AG09309 (cell line): ENCODE results near the gene CD81.

Experiments used
- DNase-seq: peaks from one replicate; pipeline ENCODE4 v3.0.0-alpha.2; 2010; ENCODE audit warnings: low read depth
- H3K4me3 ChIP-seq: 2 replicates; pipeline ENCODE4 v1.5.1; 2011; ENCODE audit warnings: mild to moderate bottlenecking, low read depth, low read length, moderate library complexity; ENCODE audit not compliant: control insufficient read depth
- TF ChIP-seq, protein P1 (sequence below): IDR thresholded peaks from 2 replicates; pipeline ENCODE4 v1.5.1; 2011; ENCODE audit warnings: mild to moderate bottlenecking, low read depth, low read length, inconsistent platforms; ENCODE audit not compliant: insufficient read depth, control insufficient read depth; ENCODE audit errors: missing control alignments

The CD81 gene

DNA sequence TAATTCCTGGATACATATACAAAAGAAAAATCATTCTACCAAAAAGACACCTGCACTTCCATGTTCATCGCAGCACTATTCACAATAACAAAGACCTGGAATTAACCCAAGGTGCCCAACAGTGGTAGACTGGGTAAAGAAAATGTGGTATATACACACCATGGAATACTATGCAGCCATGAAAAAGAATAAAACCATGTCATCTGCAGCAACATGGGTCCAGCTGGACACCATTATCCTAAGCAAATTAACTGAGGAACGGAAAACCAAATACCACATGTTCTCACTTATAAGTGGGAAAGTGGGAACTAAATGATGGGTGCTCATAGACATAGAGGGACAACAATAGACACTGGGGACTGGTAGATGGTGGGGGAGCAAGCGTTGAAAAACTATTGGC lies 62.7 kb downstream of the CD81 start:
- no peak overlapping the region for H3K4me3 ChIP-seq
- DNase-seq, result no peak
- TF ChIP-seq, protein P1, sequence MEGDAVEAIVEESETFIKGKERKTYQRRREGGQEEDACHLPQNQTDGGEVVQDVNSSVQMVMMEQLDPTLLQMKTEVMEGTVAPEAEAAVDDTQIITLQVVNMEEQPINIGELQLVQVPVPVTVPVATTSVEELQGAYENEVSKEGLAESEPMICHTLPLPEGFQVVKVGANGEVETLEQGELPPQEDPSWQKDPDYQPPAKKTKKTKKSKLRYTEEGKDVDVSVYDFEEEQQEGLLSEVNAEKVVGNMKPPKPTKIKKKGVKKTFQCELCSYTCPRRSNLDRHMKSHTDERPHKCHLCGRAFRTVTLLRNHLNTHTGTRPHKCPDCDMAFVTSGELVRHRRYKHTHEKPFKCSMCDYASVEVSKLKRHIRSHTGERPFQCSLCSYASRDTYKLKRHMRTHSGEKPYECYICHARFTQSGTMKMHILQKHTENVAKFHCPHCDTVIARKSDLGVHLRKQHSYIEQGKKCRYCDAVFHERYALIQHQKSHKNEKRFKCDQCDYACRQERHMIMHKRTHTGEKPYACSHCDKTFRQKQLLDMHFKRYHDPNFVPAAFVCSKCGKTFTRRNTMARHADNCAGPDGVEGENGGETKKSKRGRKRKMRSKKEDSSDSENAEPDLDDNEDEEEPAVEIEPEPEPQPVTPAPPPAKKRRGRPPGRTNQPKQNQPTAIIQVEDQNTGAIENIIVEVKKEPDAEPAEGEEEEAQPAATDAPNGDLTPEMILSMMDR, result no peak

DNA sequence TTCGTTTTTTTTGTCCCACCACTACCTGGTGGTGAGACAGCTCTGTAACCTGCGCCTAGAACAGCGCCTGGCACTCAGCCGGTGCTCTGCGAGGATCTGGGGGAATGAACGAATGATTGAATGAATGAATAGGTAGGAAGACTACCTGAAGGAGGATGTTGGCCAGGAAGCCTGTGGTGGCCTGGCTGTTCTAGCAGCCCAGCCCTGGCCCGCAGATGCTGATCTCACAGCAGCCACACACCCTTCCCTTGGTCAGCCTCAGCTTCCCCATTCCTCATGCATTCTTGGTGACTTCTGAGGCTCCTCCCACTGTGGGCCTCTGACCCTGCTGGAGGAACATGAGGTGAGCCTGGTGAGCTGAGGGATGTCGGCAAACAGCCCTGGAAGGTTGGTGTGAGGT lies 63.5 kb downstream of the CD81 start:
- TF ChIP-seq, protein P1, result no peak
- no peak for DNase-seq
- no peak overlapping the region for H3K4me3 ChIP-seq

DNA sequence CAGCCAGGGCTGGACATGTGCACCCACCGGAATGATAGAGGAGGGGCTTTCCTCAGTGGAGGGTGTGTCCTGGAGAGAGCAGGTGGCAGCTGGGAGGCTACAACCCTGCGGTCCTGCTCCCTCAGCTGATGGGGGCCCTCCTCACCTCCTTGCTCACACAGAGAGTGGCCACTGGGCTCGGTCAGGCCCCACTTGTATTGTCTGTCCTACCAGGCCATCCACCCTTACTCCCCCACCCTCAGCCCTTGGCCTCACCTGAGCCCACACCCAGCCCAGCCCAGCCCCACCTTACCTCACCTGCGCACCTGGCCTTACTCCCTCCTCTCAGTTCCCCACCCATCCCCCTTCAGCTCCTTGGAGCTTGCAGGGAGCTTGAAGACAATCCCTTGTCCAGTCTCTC lies 64.1 kb downstream of the CD81 start:
- no peak overlapping the region for H3K4me3 ChIP-seq
- TF ChIP-seq, protein P1, result no peak
- DNase-seq, result no peak

DNA sequence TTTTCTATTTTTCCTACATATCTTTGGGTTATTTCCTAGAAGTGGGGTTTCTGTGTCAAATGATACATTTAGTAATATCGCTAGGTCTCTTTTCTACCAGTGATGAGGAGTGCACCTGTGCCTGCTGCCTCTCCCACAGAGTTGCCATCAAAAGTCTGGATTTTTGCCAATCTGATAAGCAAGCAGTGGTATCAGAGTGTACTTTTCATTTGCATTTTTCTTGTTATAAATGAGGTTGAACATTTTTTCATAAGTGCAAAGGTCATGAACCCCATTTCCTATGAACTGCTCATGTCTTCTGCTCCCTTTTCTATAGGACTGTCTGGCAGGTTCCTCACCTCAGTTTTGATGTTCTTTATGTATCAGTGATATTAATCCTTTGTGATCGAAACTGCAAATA lies 65.5 kb downstream of the CD81 start:
- DNase-seq, result no peak
- TF ChIP-seq, protein P1, result no peak
- no peak overlapping the region for H3K4me3 ChIP-seq

DNA sequence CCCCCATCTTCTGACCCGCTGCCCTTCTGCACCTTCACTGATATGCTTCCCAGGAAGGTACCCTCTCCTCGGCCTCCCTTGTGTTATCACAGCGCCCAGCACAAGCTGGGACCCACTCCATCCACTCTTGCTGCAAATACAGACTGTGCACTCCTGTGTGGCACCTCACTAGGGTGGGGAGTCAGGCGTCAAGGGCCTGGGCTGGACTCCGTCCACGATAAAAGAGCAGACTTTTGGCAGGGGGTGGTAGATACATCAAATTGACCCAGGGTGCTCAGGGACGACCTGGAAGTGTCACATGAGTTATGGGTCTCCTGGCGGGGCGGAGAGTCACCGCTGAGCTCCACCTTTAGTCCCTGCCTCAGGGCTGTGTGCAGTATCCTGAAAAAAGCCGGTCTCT lies 66.3 kb downstream of the CD81 start:
- no peak overlapping the region for H3K4me3 ChIP-seq
- DNase-seq, result no peak
- TF ChIP-seq, protein P1, result no peak

DNA sequence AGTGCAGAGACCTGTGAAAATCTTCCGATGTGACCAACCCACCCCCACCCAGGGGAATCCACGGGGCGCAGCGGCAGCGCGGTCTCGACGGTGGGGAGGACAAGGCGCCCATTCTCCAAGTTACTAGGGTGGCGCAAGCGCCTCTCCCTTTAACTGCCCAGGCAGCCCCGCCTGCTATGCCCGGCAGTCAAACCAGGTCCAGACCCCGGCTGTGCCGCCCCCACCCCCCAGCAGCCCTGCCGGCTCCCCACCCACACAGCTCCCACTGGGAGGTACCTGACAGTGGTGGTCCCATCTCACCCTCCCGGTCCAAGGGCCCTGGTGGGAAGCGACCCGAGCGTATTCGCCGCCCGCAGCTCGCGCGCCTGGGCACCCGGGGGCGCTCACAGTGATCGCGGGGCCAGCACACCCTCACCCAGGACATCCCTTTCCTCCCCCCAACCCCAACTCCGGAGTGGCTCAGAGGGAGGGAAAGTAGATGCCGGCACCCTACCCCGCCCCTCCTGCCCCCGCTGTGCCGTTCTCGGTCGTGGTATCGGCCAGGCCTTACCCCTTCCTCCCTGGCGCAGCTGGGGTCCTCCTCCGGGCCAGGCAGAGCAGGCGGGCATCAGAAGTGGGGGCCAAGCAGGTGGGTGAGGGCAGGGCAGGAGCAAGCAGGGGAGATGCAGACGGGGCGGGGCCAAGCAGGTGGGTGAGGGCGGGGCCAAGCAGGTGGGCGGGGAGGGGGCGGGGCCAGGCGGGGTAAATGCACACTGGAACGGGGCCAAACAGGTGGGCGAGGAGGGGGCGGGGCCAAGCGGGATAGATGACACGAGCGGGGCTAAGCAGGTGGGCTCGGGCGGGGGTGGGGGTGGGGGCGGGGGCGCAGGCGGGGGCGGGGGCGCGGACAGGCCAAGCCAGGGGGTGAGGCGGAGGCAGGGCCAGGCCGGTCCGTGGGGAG lies 67.0 kb downstream of the CD81 start, which contains the start of gene TRPM5:
Gene TRPM5 (minus strand): TSS at position 634 of the 940 bp plus-strand sequence. CDS start 21,478 bp downstream, outside the sequence.
- TF ChIP-seq, protein P1, result no peak
- H3K4me3 ChIP-seq, result no peak within 1 kb of the TSS
- DNase-seq, result no peak
